Skin of body (tissue), 2 donors: ENCODE data around the gene POU2AF1. TPM values are rescaled to one million over a fixed set of nuclear protein-coding genes. Genes with fewer than 3 reads are reported as not detected.

Experiments
- DNase-seq: peaks from one replicate; lab custom pipeline; 2025; lab: John Stamatoyannopoulos, UW
- total RNA-seq: library from RNA; depleted of rRNA; stranded (reverse); fragments of >200 nt; gene quantifications from one replicate; pipeline ENCODE4 v1.2.3, GENCODE V29; 2014

POU2AF1 gene
- total RNA-seq, 1 donor from 2014 or later = 0.10 TPM

GRCh38 chr11:111387363-111387762, 8.3 kb upstream of the POU2AF1 start:
- no peak for DNase-seq

GRCh38 chr11:111386611-111387150, 7.6 kb upstream of the POU2AF1 start:
- DNase-seq = no peak

GRCh38 chr11:111384494-111384893, 5.4 kb upstream of the POU2AF1 start:
- no peak for DNase-seq

- no peak for DNase-seq
Measured at GRCh38 chr11:111382451-111382850, 3.4 kb upstream of the POU2AF1 start.

- no peak for DNase-seq
Measured at GRCh38 chr11:111379602-111380136, 594 bp upstream of the POU2AF1 start.

GRCh38 chr11:111378185-111378860, 752 bp downstream of the POU2AF1 start:
- DNase-seq = no peak

GRCh38 chr11:111376181-111376871, 2.7 kb downstream of the POU2AF1 start:
- no peak for DNase-seq

- DNase-seq = no peak
Measured at GRCh38 chr11:111373590-111373989, 5.5 kb downstream of the POU2AF1 start.

- DNase-seq = no peak
Measured at GRCh38 chr11:111372538-111372937, 6.5 kb downstream of the POU2AF1 start.

- no peak for DNase-seq
Measured at GRCh38 chr11:111370902-111371578, 8.0 kb downstream of the POU2AF1 start.

- no peak for DNase-seq
Measured at GRCh38 chr11:111370270-111370901, 8.7 kb downstream of the POU2AF1 start.

GRCh38 chr11:111368285-111368560, 10.9 kb downstream of the POU2AF1 start:
- no peak for DNase-seq

GRCh38 chr11:111367411-111368284, 11.4 kb downstream of the POU2AF1 start:
- no peak for DNase-seq

GRCh38 chr11:111366560-111367410, 12.3 kb downstream of the POU2AF1 start:
- DNase-seq = no peak

- peak; percentile 14 for DNase-seq
Measured at GRCh38 chr11:111365722-111366559, 13.1 kb downstream of the POU2AF1 start.

GRCh38 chr11:111364503-111364902, 14.6 kb downstream of the POU2AF1 start:
- no peak for DNase-seq

- DNase-seq = no peak
Measured at GRCh38 chr11:111363985-111364384, 15.1 kb downstream of the POU2AF1 start.

- no peak for DNase-seq
Measured at GRCh38 chr11:111362887-111363411, 16.1 kb downstream of the POU2AF1 start.

GRCh38 chr11:111361874-111362273, 17.2 kb downstream of the POU2AF1 start:
- no peak for DNase-seq
